ENCODE measurements around the gene MICA. TPM values are rescaled to one million over a fixed set of nuclear protein-coding genes. Genes with fewer than 3 reads are reported as not detected.

The MICA gene
- total RNA-seq, 1 donor from 2014 or later, result 0.42 TPM

- Mint-ChIP-seq H3K4me3 (ENCODE audit: unreplicated experiment) (peak overlapping the region; percentile 85), H3K4me1 (ENCODE audit: low read depth, unreplicated experiment) (no peaks in the 10 kb centered on the region), H3K36me3 (ENCODE audit: unreplicated experiment) (peaks cover 10% of the 10 kb centered on the region), H3K9me3 (ENCODE audit: unreplicated experiment) (peaks cover 2% of the 10 kb centered on the region), H3K27ac (ENCODE audit: unreplicated experiment) (no peak overlapping the region), H3K27me3 (ENCODE audit: unreplicated experiment) (peaks cover 12% of the 10 kb centered on the region)
- no peak for TF ChIP-seq CTCF (IDR thresholded peaks at IDR 0.05; ENCODE audit: partially characterized antibody, unreplicated experiment)
- peak; percentile 30 for DNase-seq
These were observed 47.0 kb upstream of the MICA start for GRCh38 chr6:31356216-31356945.

GRCh38 chr6:31356946-31357466 is 46.4 kb upstream of the MICA start, which contains the start of gene HLA-B:
HLA-B (minus strand) TSS chr6:31357179; CDS start chr6:31357158, 21 bp downstream.
- Mint-ChIP-seq H3K9me3 (ENCODE audit: unreplicated experiment) (peaks cover 2% of the 10 kb centered on the region), H3K4me3 (ENCODE audit: unreplicated experiment) (peak within 1 kb of the TSS; percentile 85), H3K27me3 (ENCODE audit: unreplicated experiment) (peaks cover 12% of the 10 kb centered on the region), H3K27ac (ENCODE audit: unreplicated experiment) (no peak within 1 kb of the TSS), H3K36me3 (ENCODE audit: unreplicated experiment) (peaks cover 10% of the 10 kb centered on the region), H3K4me1 (ENCODE audit: low read depth, unreplicated experiment) (no peaks in the 10 kb centered on the region)
- TF ChIP-seq CTCF (IDR thresholded peaks at IDR 0.05; ENCODE audit: partially characterized antibody, unreplicated experiment), result no peak
- DNase-seq, result peak; percentile 43

GRCh38 chr6:31357886-31358285 is 45.5 kb upstream of the MICA start:
- Mint-ChIP-seq H3K9me3 (ENCODE audit: unreplicated experiment) (peaks cover 2% of the 10 kb centered on the region), H3K4me3 (ENCODE audit: unreplicated experiment) (no peak overlapping the region), H3K4me1 (ENCODE audit: low read depth, unreplicated experiment) (no peaks in the 10 kb centered on the region), H3K27me3 (ENCODE audit: unreplicated experiment) (peaks cover 12% of the 10 kb centered on the region), H3K36me3 (ENCODE audit: unreplicated experiment) (peaks cover 10% of the 10 kb centered on the region), H3K27ac (ENCODE audit: unreplicated experiment) (no peak overlapping the region)
- no peak for TF ChIP-seq CTCF (IDR thresholded peaks at IDR 0.05; ENCODE audit: partially characterized antibody, unreplicated experiment)
- no peak for DNase-seq

DNA sequence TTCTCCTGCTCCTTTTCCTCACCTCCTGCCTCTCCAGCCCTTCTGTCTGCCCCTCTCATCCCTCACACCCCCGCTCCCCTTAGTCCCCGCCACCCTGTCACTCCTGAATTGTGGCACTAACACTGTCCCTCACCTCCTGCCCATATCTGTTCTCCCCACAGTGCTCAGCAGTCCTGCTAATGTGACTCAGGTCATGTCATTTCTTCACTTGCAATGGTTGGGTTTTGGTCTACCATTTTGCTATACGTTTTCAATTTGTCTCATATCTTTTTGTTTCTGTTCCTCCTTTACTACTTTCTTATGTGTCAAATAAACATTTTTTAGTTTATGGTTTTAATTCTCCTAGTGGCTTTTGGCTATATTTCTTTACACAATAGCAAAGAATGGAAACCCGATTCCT is 45.1 kb upstream of the MICA start:
- Mint-ChIP-seq H3K27me3 (ENCODE audit: unreplicated experiment) (peaks cover 12% of the 10 kb centered on the region), H3K36me3 (ENCODE audit: unreplicated experiment) (peaks cover 10% of the 10 kb centered on the region), H3K27ac (ENCODE audit: unreplicated experiment) (no peak overlapping the region), H3K4me1 (ENCODE audit: low read depth, unreplicated experiment) (no peaks in the 10 kb centered on the region), H3K4me3 (ENCODE audit: unreplicated experiment) (no peak overlapping the region), H3K9me3 (ENCODE audit: unreplicated experiment) (peaks cover 2% of the 10 kb centered on the region)
- no peak for DNase-seq
- TF ChIP-seq CTCF (IDR thresholded peaks at IDR 0.05; ENCODE audit: partially characterized antibody, unreplicated experiment), result no peak

DNA sequence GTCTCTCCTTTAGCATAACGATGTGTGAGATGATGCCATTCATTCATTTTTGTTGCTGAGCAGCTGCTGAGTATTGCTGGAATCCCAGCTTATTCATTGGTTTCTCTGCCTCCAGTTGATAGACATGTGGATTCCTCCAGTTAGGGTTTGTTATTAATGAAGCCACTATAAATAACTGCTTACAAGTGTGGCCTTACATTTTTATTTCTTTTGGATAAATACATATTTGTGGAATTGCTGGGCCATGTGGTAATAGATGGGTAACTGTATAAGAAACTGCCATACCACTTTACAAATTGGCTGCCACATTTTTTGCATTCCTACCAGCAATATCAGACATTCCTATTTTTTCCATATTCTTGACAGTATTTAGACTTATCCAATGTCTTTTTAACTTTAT is 43.8 kb upstream of the MICA start:
- Mint-ChIP-seq H3K4me1 (ENCODE audit: low read depth, unreplicated experiment) (no peaks in the 10 kb centered on the region), H3K27ac (ENCODE audit: unreplicated experiment) (no peak overlapping the region), H3K27me3 (ENCODE audit: unreplicated experiment) (peaks cover 13% of the 10 kb centered on the region), H3K9me3 (ENCODE audit: unreplicated experiment) (peaks cover 2% of the 10 kb centered on the region), H3K4me3 (ENCODE audit: unreplicated experiment) (no peak overlapping the region), H3K36me3 (ENCODE audit: unreplicated experiment) (peaks cover 10% of the 10 kb centered on the region)
- no peak for DNase-seq
- TF ChIP-seq CTCF (IDR thresholded peaks at IDR 0.05; ENCODE audit: partially characterized antibody, unreplicated experiment), result no peak

All from glutamatergic neuron (in vitro differentiated cells).